DOHH2 (cell line): Measurements from ENCODE around the gene MMP14.

Experiments used
- H3F3A ChIP-seq: fragments of 200-600 bp; sonication (generic), shearing (Covaris generic); 2 replicates; pipeline ENCODE4 v1.6.0; 2016; ENCODE audit warnings: antibody characterized with exemption, mild to moderate bottlenecking; ENCODE audit not compliant: control insufficient read depth, insufficient read depth
- H3K27ac ChIP-seq: fragments of 200-600 bp; sonication (generic); 2 replicates; pipeline ENCODE4 v1.5.1; 2014; ENCODE audit warnings: low read depth, mild to moderate bottlenecking, low read length, moderate library complexity
- H3K27me3 ChIP-seq: fragments of 200-600 bp; sonication (generic); 2 replicates; pipeline ENCODE4 v1.6.1; 2014; ENCODE audit warnings: mild to moderate bottlenecking, low read length, mixed read lengths; ENCODE audit not compliant: control insufficient read depth
- H3K36me3 ChIP-seq: fragments of 200-600 bp; sonication (generic); 2 replicates; pipeline ENCODE4 v1.6.1; 2014; ENCODE audit warnings: mild to moderate bottlenecking, low read length, moderate library complexity, mixed read lengths; ENCODE audit not compliant: control insufficient read depth
- H3K4me1 ChIP-seq: fragments of 200-600 bp; sonication (generic); 2 replicates; pipeline ENCODE4 v1.6.1; 2014; ENCODE audit warnings: mild to moderate bottlenecking, low read length, mixed read lengths; ENCODE audit not compliant: control insufficient read depth
- H3K4me2 ChIP-seq: fragments of 200-600 bp; sonication (generic); 2 replicates; pipeline ENCODE4 v1.6.0; 2014; ENCODE audit warnings: mild to moderate bottlenecking, low read length, moderate library complexity
- H3K4me3 ChIP-seq: fragments of 200-600 bp; sonication (generic); 2 replicates; pipeline ENCODE4 v1.5.1; 2014; ENCODE audit warnings: mild to moderate bottlenecking, low read length, mixed read lengths
- H3K79me2 ChIP-seq: fragments of 200-600 bp; sonication (generic); 2 replicates; pipeline ENCODE4 v1.6.1; 2014; ENCODE audit warnings: mild to moderate bottlenecking, low read length, mixed read lengths; ENCODE audit not compliant: control insufficient read depth
- H3K9me2 ChIP-seq: fragments of 200-600 bp; sonication (generic); replicated peaks from 2 replicates; pipeline ENCODE4 v1.6.1; 2014; ENCODE audit warnings: mild to moderate bottlenecking, low read length, mixed read lengths; ENCODE audit not compliant: control insufficient read depth
- H3K9me3 ChIP-seq: fragments of 200-600 bp; sonication (generic); 2 replicates; pipeline ENCODE4 v1.6.1; 2014; ENCODE audit warnings: antibody characterized with exemption, low read length, mixed read lengths; ENCODE audit not compliant: control insufficient read depth, insufficient read depth
- H4K20me1 ChIP-seq: fragments of 200-600 bp; sonication (generic); 2 replicates; pipeline ENCODE4 v1.6.0; 2014; ENCODE audit warnings: low read depth, mild to moderate bottlenecking, antibody characterized with exemption, low read length, moderate library complexity; ENCODE audit not compliant: control insufficient read depth, insufficient read depth
- EZH2phosphoT487 ChIP-seq: fragments of 200-600 bp; sonication (generic); IDR thresholded peaks from 2 replicates; pipeline ENCODE4 v1.6.1; 2017; ENCODE audit warnings: borderline replicate concordance, mild to moderate bottlenecking, antibody characterized with exemption, low read length, moderate library complexity, mixed read lengths
- TF ChIP-seq, protein P1 (sequence below): fragments of 200-600 bp; sonication (generic); IDR thresholded peaks from one replicate; pipeline ENCODE4 v1.5.1; 2014; ENCODE audit warnings: antibody characterized with exemption, mild to moderate bottlenecking, low read depth, low read length; ENCODE audit not compliant: poor library complexity, severe bottlenecking

Gene MMP14

DNA sequence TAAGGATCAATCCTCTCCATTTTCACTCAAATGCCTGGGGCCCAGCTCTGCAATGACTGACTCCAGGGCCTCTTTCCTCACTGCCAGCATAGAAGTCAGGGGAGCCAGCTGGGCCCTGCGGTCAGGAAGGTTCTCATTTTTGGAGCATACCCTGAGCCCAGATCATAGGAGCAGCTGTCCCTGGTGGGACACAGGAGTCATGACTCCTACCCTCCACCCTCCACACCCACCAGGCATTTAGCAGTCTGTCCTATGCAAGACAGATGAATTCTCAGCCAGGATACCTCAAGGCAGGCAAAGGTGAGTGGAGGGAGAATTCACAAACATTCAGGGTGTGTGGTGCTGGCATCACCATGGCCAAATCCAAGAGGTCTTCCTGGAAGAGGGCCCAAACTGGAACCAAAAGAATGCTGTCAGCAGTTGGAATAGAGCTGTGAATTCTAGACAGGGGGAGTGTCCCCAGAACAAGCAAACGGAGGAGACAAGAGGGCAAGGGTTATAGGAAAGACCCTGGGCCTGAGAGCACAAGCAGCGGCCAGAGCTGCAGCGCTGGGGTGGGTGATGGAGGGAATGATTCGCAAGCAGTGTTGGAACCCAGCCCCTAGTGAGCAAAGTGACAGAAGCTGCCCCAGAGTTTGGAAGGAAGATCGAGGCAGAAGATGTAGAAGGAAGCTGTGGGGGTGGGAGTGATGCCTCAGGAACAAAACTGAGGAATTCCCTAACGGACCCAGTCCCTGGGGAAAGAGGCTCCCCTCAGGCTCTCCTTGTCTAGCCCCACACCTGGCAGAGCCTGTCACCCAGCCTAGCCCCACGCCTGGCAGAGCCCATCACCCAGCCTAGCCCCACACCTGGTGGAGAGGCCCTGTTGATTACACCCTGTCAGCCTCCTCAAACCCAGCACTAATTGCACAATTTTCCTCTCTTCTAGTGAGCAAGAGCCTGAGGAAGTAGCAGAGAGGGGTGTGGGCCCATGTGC is 42.2 kb downstream of the MMP14 start:
- Histone ChIP-seq H3K27ac (no peak overlapping the region), H3K4me1 (peaks cover 21% of the 10 kb centered on the region), H3K36me3 (peaks cover 47% of the 10 kb centered on the region), H3K4me2 (no peak overlapping the region), H3K79me2 (peaks cover 7% of the 10 kb centered on the region), H3K4me3 (no peak overlapping the region), H3F3A (peaks cover 8% of the 10 kb centered on the region; the same call in 1 of the 2 replicates), H3K9me3 (no peaks in the 10 kb centered on the region), H4K20me1 (no peaks in the 10 kb centered on the region), H3K27me3 (no peaks in the 10 kb centered on the region), H3K9me2 (no peaks in the 10 kb centered on the region)
- TF ChIP-seq, protein P1, sequence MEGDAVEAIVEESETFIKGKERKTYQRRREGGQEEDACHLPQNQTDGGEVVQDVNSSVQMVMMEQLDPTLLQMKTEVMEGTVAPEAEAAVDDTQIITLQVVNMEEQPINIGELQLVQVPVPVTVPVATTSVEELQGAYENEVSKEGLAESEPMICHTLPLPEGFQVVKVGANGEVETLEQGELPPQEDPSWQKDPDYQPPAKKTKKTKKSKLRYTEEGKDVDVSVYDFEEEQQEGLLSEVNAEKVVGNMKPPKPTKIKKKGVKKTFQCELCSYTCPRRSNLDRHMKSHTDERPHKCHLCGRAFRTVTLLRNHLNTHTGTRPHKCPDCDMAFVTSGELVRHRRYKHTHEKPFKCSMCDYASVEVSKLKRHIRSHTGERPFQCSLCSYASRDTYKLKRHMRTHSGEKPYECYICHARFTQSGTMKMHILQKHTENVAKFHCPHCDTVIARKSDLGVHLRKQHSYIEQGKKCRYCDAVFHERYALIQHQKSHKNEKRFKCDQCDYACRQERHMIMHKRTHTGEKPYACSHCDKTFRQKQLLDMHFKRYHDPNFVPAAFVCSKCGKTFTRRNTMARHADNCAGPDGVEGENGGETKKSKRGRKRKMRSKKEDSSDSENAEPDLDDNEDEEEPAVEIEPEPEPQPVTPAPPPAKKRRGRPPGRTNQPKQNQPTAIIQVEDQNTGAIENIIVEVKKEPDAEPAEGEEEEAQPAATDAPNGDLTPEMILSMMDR, result no peak
- no peak for TF ChIP-seq EZH2phosphoT487

DNA sequence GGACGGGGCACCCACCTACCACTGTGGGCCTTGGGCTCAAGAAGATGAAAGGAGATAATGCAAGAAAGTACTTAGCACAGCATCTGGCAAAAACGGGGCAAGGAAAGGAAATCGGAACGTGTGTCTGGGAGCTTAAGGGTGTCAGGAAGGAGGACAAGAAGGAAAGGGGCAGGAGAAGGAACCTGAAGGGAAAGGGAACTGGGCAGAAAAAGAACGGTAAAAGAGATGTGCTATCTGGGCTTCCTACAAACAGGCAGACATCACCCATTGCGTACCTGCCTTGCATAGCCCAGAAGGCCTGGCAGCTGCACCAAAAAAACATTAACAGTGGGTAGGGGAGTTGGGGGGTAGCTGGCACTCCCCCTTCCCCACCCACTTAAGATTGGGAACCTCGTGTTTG is 45.7 kb downstream of the MMP14 start:
- Histone ChIP-seq H3K4me3 (no peak overlapping the region), H3K27me3 (no peaks in the 10 kb centered on the region), H3K4me2 (peak overlapping the region; percentile 27; the same call in 1 of the 2 replicates), H4K20me1 (no peaks in the 10 kb centered on the region), H3K36me3 (peaks cover 14% of the 10 kb centered on the region), H3K4me1 (peaks cover 54% of the 10 kb centered on the region), H3K9me2 (no peaks in the 10 kb centered on the region), H3K79me2 (no peaks in the 10 kb centered on the region), H3K9me3 (no peaks in the 10 kb centered on the region), H3K27ac (no peak overlapping the region), H3F3A (peaks cover 20% of the 10 kb centered on the region)
- TF ChIP-seq, protein P1, result no peak
- no peak for TF ChIP-seq EZH2phosphoT487

DNA sequence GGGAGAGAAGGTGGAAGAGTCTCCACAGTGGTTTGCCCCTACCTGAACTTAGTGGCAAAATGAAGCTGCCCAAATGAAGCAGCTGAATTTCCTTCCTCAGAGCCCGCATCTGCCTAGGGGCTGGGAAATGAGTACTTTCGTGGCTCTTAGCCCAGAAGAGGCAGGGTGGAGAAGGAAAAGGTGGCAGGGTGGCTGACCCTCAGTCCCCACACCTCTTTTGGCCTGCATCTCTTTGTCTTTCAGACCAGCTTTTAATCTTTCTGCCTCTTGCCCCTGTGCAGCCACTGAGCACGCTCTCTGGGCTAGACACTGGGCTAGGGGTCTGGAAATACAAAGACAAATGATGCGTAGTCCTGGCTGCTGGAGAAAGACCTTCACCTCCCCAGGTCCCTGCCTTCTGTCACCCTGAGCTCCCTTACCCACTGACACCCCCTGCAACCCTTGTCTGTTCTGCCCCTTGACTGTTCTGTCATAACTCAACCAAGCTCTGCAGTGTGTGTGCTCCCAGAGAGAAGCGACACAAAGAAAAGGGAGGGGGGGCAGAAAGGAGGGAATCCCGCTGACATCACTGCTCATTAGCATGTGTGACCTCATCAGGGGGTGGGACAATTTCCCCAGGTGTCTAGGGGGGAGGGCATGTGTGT is 46.3 kb downstream of the MMP14 start:
- Histone ChIP-seq H3K36me3 (peaks cover 10% of the 10 kb centered on the region), H3K27ac (no peak overlapping the region), H3K9me2 (no peaks in the 10 kb centered on the region), H3K9me3 (no peaks in the 10 kb centered on the region), H4K20me1 (no peaks in the 10 kb centered on the region), H3K4me3 (no peak overlapping the region), H3K27me3 (no peaks in the 10 kb centered on the region), H3K4me2 (peak overlapping the region; percentile 27), H3K4me1 (peaks cover 60% of the 10 kb centered on the region), H3K79me2 (no peaks in the 10 kb centered on the region), H3F3A (peaks cover 26% of the 10 kb centered on the region)
- TF ChIP-seq, protein P1, result no peak
- no peak for TF ChIP-seq EZH2phosphoT487
